Keratinocyte (primary cell): ENCODE measurements around the gene ERLEC1. TPM values are rescaled to one million over a fixed set of nuclear protein-coding genes. Genes with fewer than 3 reads are reported as not detected.

Source experiments
- DNase-seq: peaks from one replicate; pipeline ENCODE4 v3.0.0-alpha.2; 2011; ENCODE audit warnings: low read depth, missing footprints, low spot score
- FAIRE-seq: peaks from 2 replicates; lab custom pipeline; 2011; peaks lifted over from hg19 to GRCh38; lab: Jason Lieb, UNC
- H2AFZ ChIP-seq: 2 replicates; pipeline ENCODE4 v1.6.0; 2012; ENCODE audit warnings: low read length, control low read depth, inconsistent platforms; ENCODE audit not compliant: control insufficient read depth
- H3K27ac ChIP-seq: 2 replicates; pipeline ENCODE4 v1.5.1; 2011; ENCODE audit warnings: low read length; ENCODE audit not compliant: control insufficient read depth, insufficient read depth
- H3K27me3 ChIP-seq: 3 replicates; pipeline ENCODE4 v1.6.0; 2011; ENCODE audit warnings: low read length; ENCODE audit not compliant: control insufficient read depth, insufficient read depth; ENCODE audit errors: extremely low read depth
- H3K36me3 ChIP-seq, 2 experiments: 2 replicates in 1 of 2; 3 replicates in 1 of 2; pipeline ENCODE4 v1.5.1; 2011; ENCODE audit warnings: low read length in 2 of 2, mild to moderate bottlenecking in 1 of 2; ENCODE audit not compliant: control insufficient read depth in 2 of 2, insufficient read depth in 2 of 2; ENCODE audit errors: extremely low read depth in 1 of 2
- H3K4me1 ChIP-seq: 3 replicates; pipeline ENCODE4 v1.5.1; 2011; ENCODE audit warnings: low read length; ENCODE audit not compliant: control insufficient read depth, insufficient read depth; ENCODE audit errors: extremely low read depth
- H3K4me2 ChIP-seq: 3 replicates; pipeline ENCODE4 v1.6.0; 2011; ENCODE audit warnings: low read depth, low read length; ENCODE audit not compliant: control insufficient read depth, insufficient read depth; ENCODE audit errors: extremely low read depth
- H3K4me3 ChIP-seq, 3 experiments: fragments of 200-600 bp in 1 of 3; sonication (generic) in 1 of 3; 2 replicates in 2 of 3; 3 replicates in 1 of 3; pipeline ENCODE4 v1.5.1; 2011 to 2016; ENCODE audit warnings: low read length in 3 of 3, mild to moderate bottlenecking in 3 of 3, control low read depth in 2 of 3, inconsistent platforms in 1 of 3, low read depth in 1 of 3, mixed read lengths in 1 of 3, mixed run types in 1 of 3, moderate library complexity in 1 of 3; ENCODE audit not compliant: control insufficient read depth in 2 of 3, insufficient read depth in 2 of 3; ENCODE audit errors: extremely low read depth in 1 of 3
- H3K79me2 ChIP-seq: 2 replicates; pipeline ENCODE4 v1.6.0; 2012; ENCODE audit warnings: low read length; ENCODE audit not compliant: control insufficient read depth, insufficient read depth
- H3K9ac ChIP-seq: 3 replicates; pipeline ENCODE4 v1.6.0; 2011; ENCODE audit warnings: low read length; ENCODE audit not compliant: control insufficient read depth, insufficient read depth; ENCODE audit errors: extremely low read depth
- H3K9me1 ChIP-seq: 3 replicates; pipeline ENCODE4 v1.6.0; 2011; ENCODE audit warnings: low read length; ENCODE audit not compliant: control insufficient read depth, insufficient read depth; ENCODE audit errors: extremely low read depth
- H3K9me3 ChIP-seq: 2 replicates; pipeline ENCODE4 v1.5.1; 2012; ENCODE audit warnings: low read depth, low read length; ENCODE audit not compliant: control insufficient read depth
- H4K20me1 ChIP-seq: 3 replicates; pipeline ENCODE4 v1.6.0; 2011; ENCODE audit warnings: low read length; ENCODE audit not compliant: control insufficient read depth, insufficient read depth; ENCODE audit errors: extremely low read depth
- CTCF ChIP-seq, 3 experiments: IDR thresholded peaks in 1 of 3; conservative IDR thresholded peaks in 1 of 3; optimal IDR thresholded peaks in 1 of 3; 2 replicates in 2 of 3; 3 replicates in 1 of 3; pipeline versions ENCODE3 to v1.5.1; 2011; ENCODE audit warnings: low read length in 3 of 3, mild to moderate bottlenecking in 3 of 3, moderate library complexity in 2 of 3, control low read depth in 1 of 3, inconsistent platforms in 1 of 3; ENCODE audit not compliant: insufficient read depth in 2 of 3; ENCODE audit errors: extremely low read depth in 1 of 3
- EZH2 ChIP-seq: IDR thresholded peaks from one replicate; pipeline ENCODE4 v1.6.1; 2012; ENCODE audit warnings: inconsistent platforms, mild to moderate bottlenecking, low read length, moderate library complexity
- dilution Hi-C: fragments of 300-500 bp; cut with MboI; formaldehyde crosslinking; loops from one replicate; pipeline ENCODE4 v1.7.0; 2020; ENCODE audit warnings: low sequenced_read_pairs; ENCODE audit not compliant: extremely low pct_ligation_motif_present
- polyA plus RNA-seq, 5 experiments: library from polyadenylated mRNA; depleted of rRNA in 3 of 5; stranded (reverse) in 3 of 5; stranded (forward) in 1 of 5; unstranded in 1 of 5; fragments of >200 nt; gene quantifications; 1 replicate in 1 of 5; 2 replicates in 3 of 5; 3 replicates in 1 of 5; pipeline versions ENCODE4 v1.2.1 to v1.2.3, GENCODE V29; 2011 to 2012; ENCODE audit warnings: missing spikeins in 2 of 5, low read depth in 1 of 5, low replicate concordance in 1 of 5

Gene ERLEC1
- polyA plus RNA-seq, 1 donor (not counting 4 experiments of a cell fraction or from before 2014, with no cell fraction given) = 35.6 TPM

DNA sequence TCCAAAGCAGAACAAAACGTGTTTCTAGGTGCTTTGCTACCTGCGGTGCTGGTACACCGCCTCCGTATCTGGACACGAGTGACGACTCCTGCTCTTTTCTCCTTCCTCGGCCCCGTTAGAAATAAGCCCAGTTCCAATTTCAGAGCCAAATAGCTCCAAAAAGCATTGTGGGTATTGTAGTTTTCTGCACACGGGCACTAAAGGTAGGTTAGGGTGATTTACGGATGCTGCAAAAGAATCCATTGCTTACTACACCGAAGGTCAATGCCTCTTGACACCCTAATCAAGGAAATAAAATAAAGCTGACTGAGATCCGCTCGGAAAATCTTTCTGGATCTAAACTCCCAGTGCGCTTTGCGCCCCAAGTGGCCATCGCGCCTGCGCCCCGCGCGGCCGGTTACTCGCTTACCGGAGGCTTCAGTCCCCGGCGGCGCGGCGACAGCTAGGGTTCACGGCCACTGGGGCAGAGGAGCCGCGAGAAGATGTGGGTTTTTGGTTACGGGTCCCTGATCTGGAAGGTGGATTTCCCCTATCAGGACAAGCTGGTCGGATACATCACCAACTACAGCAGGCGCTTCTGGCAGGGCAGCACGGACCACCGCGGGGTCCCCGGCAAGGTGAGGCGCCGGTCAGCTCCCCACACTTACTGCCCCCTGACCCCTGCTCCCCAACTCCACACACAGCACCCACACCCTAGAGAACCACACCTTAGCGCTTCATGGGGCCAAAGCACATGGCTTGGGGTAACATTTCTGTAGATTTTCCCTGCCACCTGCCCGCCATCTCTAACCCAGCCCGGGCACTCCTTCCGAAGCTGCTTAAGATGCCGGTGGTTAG is 19.2 kb upstream of the ERLEC1 start, which contains the start of gene CHAC2:
TSS of gene CHAC2 (plus strand) at position 400 of the 837 bp plus-strand sequence. CDS start at position 483, 83 bp downstream.
- Histone ChIP-seq H3K9ac (peak within 1 kb of the TSS; percentile 83), H3K79me2 (peaks cover 26% of the 10 kb centered on the region), H3K36me3 (no peaks in the 10 kb centered on the region), H2AFZ (peak within 1 kb of the TSS; percentile 91), H3K9me3 (no peaks in the 10 kb centered on the region), H3K4me2 (peak within 1 kb of the TSS; percentile 88), H3K27ac (peak within 1 kb of the TSS; percentile 80), H3K9me1 (no peaks in the 10 kb centered on the region), H3K4me3 (peak within 1 kb of the TSS; percentile 60 to 92 (median 86)), H4K20me1 (no peaks in the 10 kb centered on the region), H3K27me3 (no peaks in the 10 kb centered on the region), H3K4me1 (peaks cover 9% of the 10 kb centered on the region)
- no peak for DNase-seq
- no peak for FAIRE-seq
- dilution Hi-C loops = no loop called here
- TF ChIP-seq EZH2 = no peak
- TF ChIP-seq CTCF (optimal IDR thresholded peaks at IDR 0.05 in 1 of 3, IDR thresholded peaks at IDR 0.05 in 1 of 3, conservative IDR thresholded peaks at IDR 0.05 in 1 of 3; ENCODE audit: extremely low read depth in 1 of 3, insufficient read depth in 2 of 3, low read length in 3 of 3) = peak in 2 of 3 experiments; percentile 8 to 35

DNA sequence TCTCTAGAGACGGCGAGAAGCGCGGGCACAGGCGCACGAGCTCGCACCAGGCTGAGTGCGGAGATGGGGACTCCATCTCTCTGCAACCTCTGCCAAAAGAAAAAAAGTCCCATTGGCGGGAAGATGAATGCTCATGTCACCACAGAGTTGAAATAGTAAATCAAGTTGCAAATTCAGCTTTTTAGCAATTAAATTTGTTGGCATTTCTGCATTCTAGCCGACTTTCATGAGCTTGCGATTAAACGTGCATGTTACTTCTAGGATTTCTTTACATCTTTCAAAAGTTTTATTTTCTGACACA is 18.7 kb upstream of the ERLEC1 start:
- DNase-seq (no peak), FAIRE-seq (no peak)
- Histone ChIP-seq H3K9me3 (no peaks in the 10 kb centered on the region), H3K9ac (peak overlapping the region; percentile 83), H3K4me3 (peak overlapping the region; percentile 60 to 92 (median 86)), H3K27ac (peak overlapping the region; percentile 80), H4K20me1 (no peaks in the 10 kb centered on the region), H2AFZ (peak overlapping the region; percentile 91), H3K79me2 (peaks cover 26% of the 10 kb centered on the region), H3K9me1 (no peaks in the 10 kb centered on the region), H3K4me1 (peaks cover 9% of the 10 kb centered on the region), H3K27me3 (no peaks in the 10 kb centered on the region), H3K36me3 (no peaks in the 10 kb centered on the region), H3K4me2 (peak overlapping the region; percentile 88)
- no peak for TF ChIP-seq EZH2
- no peak for TF ChIP-seq CTCF (optimal IDR thresholded peaks at IDR 0.05 in 1 of 3, IDR thresholded peaks at IDR 0.05 in 1 of 3, conservative IDR thresholded peaks at IDR 0.05 in 1 of 3; ENCODE audit: extremely low read depth in 1 of 3, insufficient read depth in 2 of 3, low read length in 3 of 3)
- dilution Hi-C loops = no loop called here
